HG02763 (cell line): Measurements from ENCODE around the gene AFP.

Experiments
- ATAC-seq: cut with Tn5 transposase; IDR thresholded peaks from one replicate; pipeline ENCODE4 v1.9.1; 2021; ENCODE audit warnings: mild to moderate bottlenecking, moderate library complexity; ENCODE audit not compliant: unreplicated experiment

The AFP gene

GRCh38 chr4:73413294-73413755 lies 22.7 kb upstream of the AFP start:
- no peak for ATAC-seq

GRCh38 chr4:73414936-73415271 lies 21.1 kb upstream of the AFP start:
- ATAC-seq = no peak

GRCh38 chr4:73415807-73416238 lies 20.2 kb upstream of the AFP start:
- no peak for ATAC-seq

- no peak for ATAC-seq
Observed at GRCh38 chr4:73416423-73417087, 19.5 kb upstream of the AFP start.

GRCh38 chr4:73417342-73417741 lies 18.7 kb upstream of the AFP start:
- ATAC-seq = no peak

GRCh38 chr4:73417973-73418372 lies 18.0 kb upstream of the AFP start:
- ATAC-seq = no peak

- no peak for ATAC-seq
Observed at GRCh38 chr4:73418677-73419076, 17.3 kb upstream of the AFP start.

GRCh38 chr4:73419106-73420038 lies 16.6 kb upstream of the AFP start:
- no peak for ATAC-seq

GRCh38 chr4:73420615-73421014 lies 15.4 kb upstream of the AFP start:
- ATAC-seq = no peak

- ATAC-seq = no peak
Observed at GRCh38 chr4:73421708-73422457, 14.1 kb upstream of the AFP start.

GRCh38 chr4:73422458-73422752 lies 13.6 kb upstream of the AFP start:
- ATAC-seq = no peak

- ATAC-seq = no peak
Observed at GRCh38 chr4:73423184-73423583, 12.8 kb upstream of the AFP start.

GRCh38 chr4:73426666-73427065 lies 9.4 kb upstream of the AFP start:
- no peak for ATAC-seq

GRCh38 chr4:73429118-73429517 lies 6.9 kb upstream of the AFP start:
- ATAC-seq = no peak

- no peak for ATAC-seq
Observed at GRCh38 chr4:73429826-73430587, 6.0 kb upstream of the AFP start.

- ATAC-seq = no peak
Observed at GRCh38 chr4:73431813-73432168, 4.2 kb upstream of the AFP start.

- no peak for ATAC-seq
Observed at GRCh38 chr4:73432169-73433000, 3.6 kb upstream of the AFP start.

GRCh38 chr4:73433140-73433539 lies 2.9 kb upstream of the AFP start:
- ATAC-seq = no peak

GRCh38 chr4:73434311-73434710 lies 1.7 kb upstream of the AFP start:
- ATAC-seq = no peak
